NCI-H2227 (cell line): ENCODE measurements around the gene METTL1.
"Not testable (repeated sequence)": the region's sequence is repeated elsewhere in the genome, so short reads cannot be mapped to it uniquely, and the experiment has no call there.

Experiments
- DNase-seq: peaks from one replicate; lab custom pipeline; 2025; ENCODE audit not compliant: unreplicated experiment; lab: John Stamatoyannopoulos, UW

Gene METTL1

DNA sequence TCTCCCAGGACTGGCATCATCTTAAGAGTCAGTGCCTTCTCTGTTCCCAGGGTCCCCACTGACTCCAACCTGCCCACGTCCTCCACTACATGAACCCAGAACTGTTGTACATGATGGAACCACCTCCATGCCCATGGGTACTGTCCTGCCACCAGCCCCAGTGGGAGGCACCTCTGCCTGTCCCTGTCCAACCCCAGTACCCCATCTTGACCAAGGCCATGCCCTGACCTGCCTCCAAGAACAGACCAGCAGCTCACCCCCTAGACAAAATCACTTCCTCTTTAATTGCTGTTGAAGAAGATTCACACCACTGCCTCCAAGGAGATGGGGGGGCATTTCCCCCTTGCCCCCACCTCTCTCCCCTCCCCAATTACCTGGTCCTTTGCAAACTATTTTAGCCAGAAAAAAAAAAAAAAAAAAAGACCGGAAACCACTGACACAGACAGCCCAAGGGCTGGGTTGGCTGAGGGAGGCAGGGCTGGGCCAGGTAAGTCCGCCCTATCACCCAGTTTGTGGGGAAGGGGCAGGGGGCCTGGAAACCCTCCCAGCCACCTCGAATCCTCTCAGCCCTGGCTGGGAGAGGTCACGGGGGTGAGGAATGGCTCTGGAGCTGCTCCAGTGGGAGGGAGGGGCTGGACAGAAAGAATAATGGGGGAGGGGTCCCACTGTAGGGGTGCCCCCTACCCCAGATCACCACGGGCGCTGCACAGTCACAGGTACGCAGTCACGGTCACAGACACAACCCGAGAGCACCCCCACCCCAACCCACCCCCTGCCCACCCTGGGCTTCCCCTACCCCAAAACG is 46.8 kb downstream of the METTL1 start:
- DNase-seq = no peak

DNA sequence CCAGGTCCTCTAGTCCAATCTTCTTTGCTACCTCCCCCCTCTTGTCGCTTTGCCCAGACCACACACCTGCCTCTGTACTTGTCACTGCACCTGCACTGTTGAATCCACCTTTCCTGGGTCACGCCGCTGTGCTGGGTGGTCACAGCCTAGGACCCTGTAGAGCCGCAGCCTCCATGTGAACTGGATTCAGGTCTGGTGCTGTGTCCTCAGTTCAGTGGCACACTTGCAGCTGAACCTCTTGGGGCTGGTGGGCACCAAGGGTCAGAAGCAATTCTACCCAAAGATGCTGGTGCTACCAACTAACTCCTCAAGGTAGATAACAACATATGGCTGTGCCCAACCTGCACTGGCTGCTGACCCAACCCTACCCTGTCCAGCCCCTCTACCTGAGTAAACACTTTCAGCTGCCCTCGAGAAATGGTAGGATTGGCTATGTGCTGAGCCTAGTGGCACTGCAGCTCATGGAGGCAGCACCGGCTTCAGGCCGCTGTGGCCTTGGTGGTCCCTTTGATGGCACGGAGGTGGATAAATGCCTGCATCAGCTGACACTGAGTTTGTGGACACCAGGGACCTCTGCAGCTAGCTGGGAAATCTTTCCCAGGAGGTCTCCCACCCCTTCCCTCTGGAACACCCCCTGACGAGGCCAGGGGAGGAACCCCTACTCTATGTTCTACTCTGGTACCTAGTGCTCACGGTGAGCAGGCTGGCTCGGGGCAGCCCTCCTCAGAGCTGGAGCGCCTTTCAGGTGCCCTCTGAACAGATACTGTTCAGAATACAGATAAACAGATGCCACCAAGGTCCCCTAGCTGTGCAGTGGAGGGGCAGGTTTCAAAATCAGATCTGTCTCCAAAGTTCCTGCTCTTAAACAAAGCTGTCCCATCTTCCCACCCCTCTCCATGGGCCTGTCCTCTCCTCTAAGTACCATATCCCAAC is 47.6 kb downstream of the METTL1 start:
- no peak for DNase-seq

DNA sequence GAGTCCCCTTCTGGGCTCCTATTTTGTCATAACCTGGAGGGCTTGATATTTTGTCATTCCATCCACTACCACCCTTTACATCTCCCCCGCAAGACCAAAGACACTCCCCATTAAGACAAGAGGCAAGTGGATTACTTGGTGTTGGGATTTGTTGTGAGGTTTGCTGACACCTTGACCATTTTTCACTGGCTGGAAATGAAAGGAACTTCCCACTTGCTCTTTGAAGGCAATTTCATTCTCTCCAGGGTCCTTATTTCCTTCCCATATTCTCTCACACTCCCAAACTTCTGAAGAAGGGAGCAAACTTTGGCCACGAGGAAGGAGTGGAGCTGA is 48.3 kb downstream of the METTL1 start:
- no peak for DNase-seq

DNA sequence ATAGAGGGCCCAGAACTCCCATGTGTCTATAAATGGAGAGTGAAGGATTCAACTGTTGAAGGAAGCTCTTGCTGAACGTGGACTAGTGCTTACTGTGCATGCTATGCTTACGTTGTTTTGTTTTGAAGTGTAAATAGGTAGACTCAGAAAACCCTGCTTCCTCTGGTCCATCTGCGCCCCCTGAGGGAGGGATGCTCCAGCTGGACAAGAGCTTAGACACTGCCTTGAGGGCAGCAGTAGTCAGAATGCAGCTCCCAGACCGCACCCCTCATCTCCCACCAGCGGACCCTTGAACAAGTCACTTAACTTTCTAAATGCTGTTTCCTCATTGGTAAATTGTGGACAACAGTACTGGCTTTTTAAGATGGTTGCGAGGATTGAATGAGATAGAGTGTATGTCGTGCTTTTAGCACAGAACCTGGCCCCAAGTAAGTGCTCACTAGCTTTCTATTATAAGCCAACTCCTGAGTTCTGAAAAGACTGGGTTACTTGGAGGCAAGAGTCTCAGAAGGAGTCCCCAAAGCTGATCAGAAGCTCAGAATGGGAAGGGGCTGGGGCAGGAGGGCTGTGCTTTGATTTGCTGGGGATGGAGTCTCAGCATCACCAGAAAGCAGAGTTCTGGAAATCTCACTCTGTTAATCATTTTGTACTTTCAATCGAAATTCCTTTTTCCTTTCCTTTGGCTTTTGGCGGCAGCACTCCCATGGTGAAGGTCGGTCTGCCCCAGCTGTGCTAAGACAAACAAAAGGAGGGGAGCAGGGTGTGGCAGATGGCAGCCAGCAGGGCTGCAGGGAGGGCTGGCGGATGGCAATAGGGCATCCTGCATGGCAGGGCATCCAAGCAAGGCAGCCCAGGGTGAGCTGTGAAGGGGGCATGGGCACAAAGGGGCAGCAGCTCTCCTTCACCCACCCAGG is 48.9 kb downstream of the METTL1 start:
- no peak for DNase-seq

DNA sequence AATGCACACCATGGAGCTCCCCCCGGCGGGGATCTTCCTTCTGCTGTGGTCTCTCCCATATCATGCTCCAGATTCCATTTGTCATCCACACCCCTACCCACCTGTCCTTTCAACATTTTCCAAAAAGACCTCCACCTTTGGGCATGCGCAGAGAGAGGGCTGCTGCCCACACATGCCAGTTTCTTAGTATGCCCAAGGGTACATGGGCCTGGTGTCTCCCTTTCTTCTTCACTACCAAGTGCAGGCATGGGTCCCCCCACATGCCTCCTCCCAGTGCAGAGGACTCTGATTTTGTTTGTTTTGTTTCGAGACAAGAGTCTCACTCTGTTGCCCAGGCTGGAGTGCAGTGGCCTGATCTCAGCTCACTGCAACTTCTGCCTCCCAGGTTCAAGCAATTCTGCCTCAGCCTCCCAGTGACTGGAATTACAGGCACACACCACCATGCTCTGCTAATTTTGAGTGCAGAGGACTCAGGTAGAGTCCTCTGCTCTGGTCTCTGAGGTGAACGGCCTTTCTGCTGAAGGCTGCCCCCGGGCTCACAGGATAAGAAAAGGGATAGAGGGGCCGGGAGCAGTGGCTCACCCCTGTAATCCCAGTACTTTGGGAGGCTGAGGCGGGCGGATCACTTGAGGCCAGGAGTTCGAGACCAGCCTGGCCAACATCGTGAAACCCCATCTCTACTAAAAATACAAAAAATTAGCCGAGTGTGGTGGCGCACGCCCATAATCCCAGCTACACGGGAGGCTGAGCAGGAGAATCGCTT is 49.9 kb downstream of the METTL1 start:
- DNase-seq = not testable (repeated sequence)

- no peak for DNase-seq
Measured at GRCh38 chr12:57720606-57721595, 51.0 kb downstream of the METTL1 start.

DNA sequence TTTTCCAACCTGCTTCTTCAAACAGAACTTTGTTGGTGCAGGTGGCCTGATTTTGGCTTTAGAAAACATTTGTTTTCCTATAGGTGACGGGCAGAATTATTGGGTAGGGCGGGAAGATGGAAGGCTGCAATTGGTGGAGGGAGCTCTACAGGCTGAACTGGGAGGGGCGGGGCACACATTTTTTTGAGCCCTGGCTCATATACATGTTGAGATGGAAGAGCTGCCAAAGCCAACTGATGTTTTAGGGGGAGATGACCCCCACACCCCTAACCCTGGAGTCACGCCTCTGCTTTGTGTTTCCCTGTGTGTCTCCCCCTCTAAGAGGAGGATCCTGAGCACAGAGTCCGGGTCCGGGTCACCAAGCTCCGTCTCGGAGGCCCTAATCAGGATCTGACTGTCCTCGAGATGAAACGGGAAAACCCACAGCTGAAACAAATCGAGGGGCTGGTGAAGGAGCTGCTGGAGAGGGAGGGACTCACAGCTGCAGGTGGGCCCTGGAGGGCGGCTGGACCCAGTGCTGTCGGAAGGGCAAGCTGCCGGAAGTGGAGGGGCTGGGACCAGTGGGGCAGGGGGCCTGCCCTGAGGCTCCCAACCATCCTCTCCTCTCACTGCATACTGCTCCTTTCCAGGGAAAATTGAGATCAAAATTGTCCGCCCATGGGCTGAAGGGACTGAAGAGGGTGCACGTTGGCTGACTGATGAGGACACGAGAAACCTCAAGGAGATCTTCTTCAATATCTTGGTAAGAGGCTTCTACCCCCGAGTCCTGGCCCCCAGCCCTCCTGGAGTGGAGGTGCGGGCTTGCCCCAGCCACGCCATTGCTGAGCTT is 51.9 kb downstream of the METTL1 start:
- DNase-seq = no peak

GRCh38 chr12:57718641-57719528 is 53.0 kb downstream of the METTL1 start:
- no peak for DNase-seq
